ENCODE measurements around the gene C1QL1.

GRCh38 chr17:45003877-45004276 is 35.8 kb upstream of the C1QL1 start:
- TF ChIP-seq NR3C1 (CRISPR knock-in tag; IDR thresholded peaks at IDR 0.05) (no peak), CTCF (IDR thresholded peaks at IDR 0.05 in 2 of 3, conservative IDR thresholded peaks at IDR 0.05 in 1 of 3; ENCODE audit: insufficient read depth in 2 of 3, low read depth in 1 of 3, low read length in 3 of 3) (no peak), TGIF2 (CRISPR knock-in tag; IDR thresholded peaks at IDR 0.05) (no peak), POLR2A (conservative IDR thresholded peaks at IDR 0.05) (no peak), SMARCB1 (IDR thresholded peaks at IDR 0.05; ENCODE audit: insufficient read length, low read depth) (no peak), MED1 (CRISPR knock-in tag; IDR thresholded peaks at IDR 0.05; ENCODE audit: borderline replicate concordance) (no peak)

Measured in K562 (cell line).